Breast epithelium (tissue), 4 donors: ENCODE data around the gene CABP2. TPM values are rescaled to one million over a fixed set of nuclear protein-coding genes. Genes with fewer than 3 reads are reported as not detected.

Experiments
- DNase-seq, 2 donors: peaks; one replicate each; pipeline ENCODE4 v3.0.0-alpha.2; 2019; ENCODE audit warnings: low spot score in 2 of 2
- H3K27ac ChIP-seq, 2 donors: fragments of 200-600 bp; sonication (generic) in 1 of 2; one replicate each; pipeline ENCODE4 v1.5.1; 2016 to 2019; ENCODE audit warnings: mild to moderate bottlenecking in 1 of 2
- H3K27me3 ChIP-seq, 2 donors: fragments of 200-600 bp; sonication (generic) in 1 of 2; one replicate each; pipeline versions ENCODE4 v1.5.1 to v1.6.0; 2017 to 2019; ENCODE audit warnings: control low read depth in 1 of 2, mild to moderate bottlenecking in 1 of 2
- H3K36me3 ChIP-seq: fragments of 200-600 bp; one replicate; pipeline ENCODE4 v1.5.1; 2019
- H3K4me1 ChIP-seq, 2 donors: fragments of 200-600 bp; sonication (generic); one replicate each; pipeline ENCODE4 v1.5.1; 2016 to 2019; ENCODE audit warnings: control low read depth in 1 of 2
- H3K4me3 ChIP-seq, 3 donors: fragments of 200-600 bp; sonication (generic); 1 replicate in 2 of 3; 2 replicates in 1 of 3; pipeline ENCODE4 v1.5.1; 2016 to 2019; ENCODE audit warnings: mild to moderate bottlenecking in 3 of 3, moderate library complexity in 2 of 3
- H3K9me3 ChIP-seq, 2 donors: fragments of 200-600 bp; sonication (generic) in 1 of 2; one replicate each; pipeline ENCODE4 v1.5.1; 2016 to 2019; ENCODE audit warnings: control low read depth in 1 of 2
- CTCF ChIP-seq, 3 donors: fragments of 450-650 bp; IDR thresholded peaks; one replicate each; pipeline ENCODE4 v1.5.1; 2016 to 2017; ENCODE audit warnings: antibody characterized with exemption in 3 of 3, mild to moderate bottlenecking in 3 of 3, moderate library complexity in 3 of 3
- POLR2A ChIP-seq: fragments of 450-650 bp; IDR thresholded peaks from one replicate; pipeline ENCODE4 v1.6.1; 2016; ENCODE audit warnings: antibody characterized with exemption, mild to moderate bottlenecking, moderate library complexity
- POLR2AphosphoS5 ChIP-seq, 3 donors: sonication (generic); formaldehyde crosslinking; IDR thresholded peaks; one replicate each; pipeline ENCODE4 v1.6.1; 2017; ENCODE audit warnings: antibody characterized with exemption in 3 of 3
- intact Hi-C: fragments of 100-400 bp; cut with DNase I; formaldehyde crosslinking; loops from one replicate; pipeline ENCODE4 v1.15.1; 2023; ENCODE audit warnings: low total_unique reads
- total RNA-seq, 3 donors: library from RNA; depleted of rRNA; stranded (reverse); fragments of >200 nt; gene quantifications; one replicate each; pipeline ENCODE4 v1.1.0, GENCODE V29; 2016

Gene CABP2
- total RNA-seq, 3 donors from 2014 or later, result not detected

GRCh38 chr11:67542971-67543370 lies 19.7 kb upstream of the CABP2 start:
- Histone ChIP-seq H3K9me3 (no peaks in the 10 kb centered on the region), H3K27me3 (no peaks in the 10 kb centered on the region), H3K36me3 (no peaks in the 10 kb centered on the region), H3K4me3 (no peak overlapping the region), H3K4me1 (no peaks in the 10 kb centered on the region), H3K27ac (no peak overlapping the region)
- TF ChIP-seq CTCF (IDR thresholded peaks at IDR 0.05) (no peak), POLR2AphosphoS5 (IDR thresholded peaks at IDR 0.05) (no peak), POLR2A (no peak)
- intact Hi-C loops, result no loop called here
- no peak for DNase-seq

- H3K9me3 ChIP-seq, result no peaks in the 10 kb centered on the region
- intact Hi-C loops, result no loop called here
- H3K36me3 ChIP-seq, result no peaks in the 10 kb centered on the region
- no peaks in the 10 kb centered on the region for H3K27me3 ChIP-seq
- H3K4me1 ChIP-seq, result no peaks in the 10 kb centered on the region
- no peak overlapping the region for H3K4me3 ChIP-seq
- TF ChIP-seq POLR2AphosphoS5 (IDR thresholded peaks at IDR 0.05), result no peak
- no peak for TF ChIP-seq CTCF (IDR thresholded peaks at IDR 0.05)
- TF ChIP-seq POLR2A, result no peak
- no peak for DNase-seq
- no peak overlapping the region for H3K27ac ChIP-seq
Observed at GRCh38 chr11:67542169-67542568, 18.9 kb upstream of the CABP2 start.

GRCh38 chr11:67541198-67541597 lies 18.0 kb upstream of the CABP2 start:
- TF ChIP-seq POLR2A, result no peak
- no peak for TF ChIP-seq CTCF (IDR thresholded peaks at IDR 0.05)
- TF ChIP-seq POLR2AphosphoS5 (IDR thresholded peaks at IDR 0.05), result no peak
- no peak overlapping the region for H3K4me3 ChIP-seq
- no peak for DNase-seq
- no peak overlapping the region for H3K27ac ChIP-seq
- no peaks in the 10 kb centered on the region for H3K36me3 ChIP-seq
- H3K4me1 ChIP-seq, result no peaks in the 10 kb centered on the region
- H3K9me3 ChIP-seq, result no peaks in the 10 kb centered on the region
- no peaks in the 10 kb centered on the region for H3K27me3 ChIP-seq
- intact Hi-C loops, result no loop called here

GRCh38 chr11:67539550-67539949 lies 16.3 kb upstream of the CABP2 start:
- DNase-seq, result no peak
- no peaks in the 10 kb centered on the region for H3K27me3 ChIP-seq
- no peak overlapping the region for H3K4me3 ChIP-seq
- H3K4me1 ChIP-seq, result no peaks in the 10 kb centered on the region
- no peaks in the 10 kb centered on the region for H3K36me3 ChIP-seq
- no peak overlapping the region for H3K27ac ChIP-seq
- intact Hi-C loops, result no loop called here
- TF ChIP-seq POLR2AphosphoS5 (IDR thresholded peaks at IDR 0.05) (no peak), CTCF (IDR thresholded peaks at IDR 0.05) (no peak), POLR2A (no peak)
- peaks cover 0 to 3% of the 10 kb centered on the region in 2 donors for H3K9me3 ChIP-seq

GRCh38 chr11:67538823-67539505 lies 15.7 kb upstream of the CABP2 start:
- no peaks in the 10 kb centered on the region for H3K4me1 ChIP-seq
- peaks cover 0 to 9% of the 10 kb centered on the region in 2 donors for H3K9me3 ChIP-seq
- H3K4me3 ChIP-seq, result no peak overlapping the region
- intact Hi-C loops, result no loop called here
- H3K27ac ChIP-seq, result no peak overlapping the region
- TF ChIP-seq CTCF (IDR thresholded peaks at IDR 0.05) (no peak), POLR2A (no peak), POLR2AphosphoS5 (IDR thresholded peaks at IDR 0.05) (no peak)
- no peak for DNase-seq
- no peaks in the 10 kb centered on the region for H3K27me3 ChIP-seq
- no peaks in the 10 kb centered on the region for H3K36me3 ChIP-seq
